NCI-H345 treated with DMSO at 0.1 percent for 48 hours (cell line): ENCODE measurements around the gene ADTRP.

Experiments used
- DNase-seq: peaks from one replicate; lab custom pipeline; 2025; ENCODE audit not compliant: unreplicated experiment; lab: John Stamatoyannopoulos, UW

The ADTRP gene

GRCh38 chr6:11665604-11666326, 112.8 kb downstream of the ADTRP start:
- no peak for DNase-seq
